ENCODE measurements around the gene BTN1A1. TPM values are rescaled to one million over a fixed set of nuclear protein-coding genes. Genes with fewer than 3 reads are reported as not detected.

BTN1A1 gene
- total and polyA plus RNA-seq, 10 of the 15 experiments (the other 5 are each of a cell fraction or from before 2014, with no cell fraction given) = 0.05 to 2.2 (median 0.87) TPM

- peak; percentile 38 for TF ChIP-seq SKIL (IDR thresholded peaks at IDR 0.05; ENCODE audit: low read depth, poor library complexity, severe bottlenecking)
- peak; percentile 79 for TF ChIP-seq IKZF1 (conservative IDR thresholded peaks at IDR 0.05)
- no peak for TF ChIP-seq FOXM1 (IDR thresholded peaks at IDR 0.05; ENCODE audit: low read depth, low read length)
- TF ChIP-seq CEBPB (IDR thresholded peaks at IDR 0.05; ENCODE audit: borderline replicate concordance in 1 of 2, low read depth in 2 of 2, low read length in 2 of 2) = peak in 1 of 2 experiments; percentile 68; a peak in 1 of 4 replicates
- peak; percentile 3 for TF ChIP-seq PBX3 (IDR thresholded peaks at IDR 0.05; ENCODE audit: insufficient replicate concordance, low read depth, low read length)
- TF ChIP-seq BACH1 (IDR thresholded peaks at IDR 0.05; ENCODE audit: borderline replicate concordance) = 0 out of 2 replicates have a peak, but pooled peaks have one; percentile 9
- no peak for TF ChIP-seq NFIC (IDR thresholded peaks at IDR 0.05; ENCODE audit: low read depth, low read length)
- TF ChIP-seq CHD4 (IDR thresholded peaks at IDR 0.05) = no peak
- 0 out of 2 replicates have a peak, but pooled peaks have one; percentile 10 for TF ChIP-seq YBX1 (IDR thresholded peaks at IDR 0.05)
- TF ChIP-seq RCOR1 (conservative IDR thresholded peaks at IDR 0.05; ENCODE audit: low read depth, low read length) = no peak
- peak; percentile 91 for TF ChIP-seq YY1 (IDR thresholded peaks at IDR 0.05; ENCODE audit: low read depth, low read length)
- TF ChIP-seq RFX5 (IDR thresholded peaks at IDR 0.05; ENCODE audit: low read depth, low read length) = peak; percentile 98
- TF ChIP-seq ZNF24 (IDR thresholded peaks at IDR 0.05) = no peak
- TF ChIP-seq BHLHE40 (IDR thresholded peaks at IDR 0.05; ENCODE audit: borderline replicate concordance in 1 of 2, low read depth in 2 of 2, low read length in 1 of 2) = peak; percentile 5 to 54; a peak in 1 of 4 replicates
- 0 out of 2 replicates have a peak, but pooled peaks have one; percentile 48 for TF ChIP-seq SIN3A (IDR thresholded peaks at IDR 0.05; ENCODE audit: low read depth, low read length)
- TF ChIP-seq SMARCA5 (IDR thresholded peaks at IDR 0.05) = no peak; the same call in 1 of the 2 replicates
- TF ChIP-seq HDGF (IDR thresholded peaks at IDR 0.05) = peak; percentile 66; the same call in 1 of the 2 replicates
- no peak for TF ChIP-seq ZNF384 (IDR thresholded peaks at IDR 0.05; ENCODE audit: borderline replicate concordance, low read depth, low read length)
- no peak for TF ChIP-seq SP1 (IDR thresholded peaks at IDR 0.05; ENCODE audit: low read depth, low read length)
- TF ChIP-seq BMI1 (IDR thresholded peaks at IDR 0.05; ENCODE audit: borderline replicate concordance) = no peak
- peak; percentile 80 for TF ChIP-seq PKNOX1 (IDR thresholded peaks at IDR 0.05)
- TF ChIP-seq EED (IDR thresholded peaks at IDR 0.05; ENCODE audit: low read depth) = 0 out of 2 replicates have a peak, but pooled peaks have one; percentile 32
- TF ChIP-seq MLLT1 (IDR thresholded peaks at IDR 0.05) = 0 out of 2 replicates have a peak, but pooled peaks have one; percentile 45
- TF ChIP-seq RB1 (IDR thresholded peaks at IDR 0.05; ENCODE audit: borderline replicate concordance) = peak; percentile 37; the same call in 1 of the 2 replicates
- TF ChIP-seq LARP7 (IDR thresholded peaks at IDR 0.05) = 0 out of 2 replicates have a peak, but pooled peaks have one; percentile 38
These were observed 42.1 kb upstream of the BTN1A1 start, which contains the start of gene BTN2A1 (continued) for GRCh38 chr6:26457806-26458688.

All from GM12878 (cell line).